DND-41 (cell line): ENCODE data around the gene CLBA1.

Source experiments
- ATAC-seq: fragments of 200-7000 bp; cut with Tn5 transposase; 3 replicates; pipeline ENCODE4 v1.9.1; 2021; ENCODE audit warnings: low read depth; ENCODE audit not compliant: insufficient read depth
- DNase-seq: peaks from one replicate; pipeline ENCODE4 v3.0.0-alpha.2; 2020
- H2AFZ ChIP-seq: 2 replicates; pipeline ENCODE4 v1.6.0; 2012; ENCODE audit warnings: low read depth, low read length
- H3K27ac ChIP-seq: 2 replicates; pipeline ENCODE4 v1.5.1; 2012; ENCODE audit warnings: low read length, inconsistent platforms
- H3K27me3 ChIP-seq: fragments of 200-600 bp; sonication (generic); 2 replicates; pipeline ENCODE4 v1.6.0; 2012; ENCODE audit warnings: low read length, mild to moderate bottlenecking, inconsistent platforms; ENCODE audit not compliant: insufficient read depth, poor library complexity
- H3K36me3 ChIP-seq: 2 replicates; pipeline ENCODE4 v1.5.1; 2012; ENCODE audit warnings: low read length, inconsistent platforms; ENCODE audit not compliant: insufficient read depth
- H3K4me1 ChIP-seq: 2 replicates; pipeline ENCODE4 v1.5.1; 2012; ENCODE audit warnings: mild to moderate bottlenecking, low read length; ENCODE audit not compliant: insufficient read depth
- H3K4me2 ChIP-seq: 2 replicates; pipeline ENCODE4 v1.6.0; 2012; ENCODE audit warnings: mild to moderate bottlenecking, moderate library complexity, low read length, inconsistent platforms; ENCODE audit not compliant: insufficient read depth
- H3K4me3 ChIP-seq, 2 experiments: fragments of 200-600 bp in 1 of 2; shearing (Covaris generic) in 1 of 2; 2 replicates each; pipeline ENCODE4 v1.5.1; 2012 to 2016; ENCODE audit warnings: inconsistent platforms in 2 of 2, low read length in 2 of 2, mild to moderate bottlenecking in 2 of 2, low read depth in 1 of 2, moderate library complexity in 1 of 2
- H3K79me2 ChIP-seq: 2 replicates; pipeline ENCODE4 v1.6.0; 2012; ENCODE audit warnings: low read length, inconsistent platforms; ENCODE audit not compliant: insufficient read depth
- H3K9ac ChIP-seq: 2 replicates; pipeline ENCODE4 v1.6.0; 2012; ENCODE audit warnings: low read depth, mild to moderate bottlenecking, inconsistent platforms, low read length, moderate library complexity
- H3K9me3 ChIP-seq: 2 replicates; pipeline ENCODE4 v1.5.1; 2012; ENCODE audit warnings: low read length, moderate library complexity, mild to moderate bottlenecking, inconsistent platforms; ENCODE audit not compliant: insufficient read depth, severe bottlenecking
- H4K20me1 ChIP-seq: 2 replicates; pipeline ENCODE4 v1.6.0; 2012; ENCODE audit warnings: low read length; ENCODE audit not compliant: insufficient read depth
- CTCF ChIP-seq: IDR thresholded peaks from 2 replicates; pipeline ENCODE4 v1.5.1; 2012; ENCODE audit warnings: borderline replicate concordance, low read length, moderate library complexity, mild to moderate bottlenecking; ENCODE audit not compliant: poor library complexity, severe bottlenecking; ENCODE audit errors: extremely low read depth
- EZH2 ChIP-seq: IDR thresholded peaks from 3 replicates; pipeline ENCODE4 v1.6.1; 2012; ENCODE audit warnings: borderline replicate concordance, low read depth, mild to moderate bottlenecking, moderate library complexity, low read length, inconsistent platforms; ENCODE audit not compliant: severe bottlenecking

The CLBA1 gene

GRCh38 chr14:104967386-104968152 lies 18.0 kb upstream of the CLBA1 start:
- DNase-seq (no peak), ATAC-seq (no peak)
- Histone ChIP-seq H3K4me1 (no peaks in the 10 kb centered on the region), H3K27me3 (no peaks in the 10 kb centered on the region), H4K20me1 (peaks cover 4% of the 10 kb centered on the region), H2AFZ (no peak overlapping the region), H3K4me3 (no peak overlapping the region), H3K9ac (no peak overlapping the region), H3K79me2 (no peaks in the 10 kb centered on the region), H3K9me3 (no peaks in the 10 kb centered on the region), H3K4me2 (no peak overlapping the region), H3K36me3 (no peaks in the 10 kb centered on the region), H3K27ac (no peak overlapping the region)
- TF ChIP-seq CTCF (no peak), EZH2 (no peak)

- no peak overlapping the region for H3K9ac ChIP-seq
- H3K36me3 ChIP-seq = no peaks in the 10 kb centered on the region
- H3K79me2 ChIP-seq = no peaks in the 10 kb centered on the region
- DNase-seq (no peak), ATAC-seq (no peak)
- TF ChIP-seq EZH2 = no peak
- TF ChIP-seq CTCF = no peak
- H3K4me1 ChIP-seq = no peaks in the 10 kb centered on the region
- peaks cover 4% of the 10 kb centered on the region for H4K20me1 ChIP-seq
- no peak overlapping the region for H2AFZ ChIP-seq
- no peaks in the 10 kb centered on the region for H3K27me3 ChIP-seq
- no peak overlapping the region for H3K4me3 ChIP-seq
- H3K9me3 ChIP-seq = no peaks in the 10 kb centered on the region
- H3K27ac ChIP-seq = no peak overlapping the region
- no peak overlapping the region for H3K4me2 ChIP-seq
Measured at GRCh38 chr14:104968153-104968527, 17.4 kb upstream of the CLBA1 start.

GRCh38 chr14:104968541-104969401 lies 16.8 kb upstream of the CLBA1 start:
- ATAC-seq (no peak), DNase-seq (no peak)
- no peak overlapping the region for H2AFZ ChIP-seq

More at GRCh38 chr14:104968541-104969401, 16.8 kb upstream of the CLBA1 start:
- Histone ChIP-seq H3K79me2 (no peaks in the 10 kb centered on the region), H3K27ac (no peak overlapping the region), H3K9ac (no peak overlapping the region), H3K9me3 (no peaks in the 10 kb centered on the region), H3K4me3 (no peak overlapping the region), H3K4me1 (no peaks in the 10 kb centered on the region), H3K36me3 (no peaks in the 10 kb centered on the region), H3K4me2 (no peak overlapping the region), H4K20me1 (peaks cover 4% of the 10 kb centered on the region), H3K27me3 (no peaks in the 10 kb centered on the region)
- no peak for TF ChIP-seq CTCF
- no peak for TF ChIP-seq EZH2
